ENCODE measurements around the gene MYO9A. TPM values are rescaled to one million over a fixed set of nuclear protein-coding genes. Genes with fewer than 3 reads are reported as not detected.

Gene MYO9A
- total RNA-seq, 8 experiments from 2014 or later = 22.3 to 42.1 (median 31.6) TPM

DNA sequence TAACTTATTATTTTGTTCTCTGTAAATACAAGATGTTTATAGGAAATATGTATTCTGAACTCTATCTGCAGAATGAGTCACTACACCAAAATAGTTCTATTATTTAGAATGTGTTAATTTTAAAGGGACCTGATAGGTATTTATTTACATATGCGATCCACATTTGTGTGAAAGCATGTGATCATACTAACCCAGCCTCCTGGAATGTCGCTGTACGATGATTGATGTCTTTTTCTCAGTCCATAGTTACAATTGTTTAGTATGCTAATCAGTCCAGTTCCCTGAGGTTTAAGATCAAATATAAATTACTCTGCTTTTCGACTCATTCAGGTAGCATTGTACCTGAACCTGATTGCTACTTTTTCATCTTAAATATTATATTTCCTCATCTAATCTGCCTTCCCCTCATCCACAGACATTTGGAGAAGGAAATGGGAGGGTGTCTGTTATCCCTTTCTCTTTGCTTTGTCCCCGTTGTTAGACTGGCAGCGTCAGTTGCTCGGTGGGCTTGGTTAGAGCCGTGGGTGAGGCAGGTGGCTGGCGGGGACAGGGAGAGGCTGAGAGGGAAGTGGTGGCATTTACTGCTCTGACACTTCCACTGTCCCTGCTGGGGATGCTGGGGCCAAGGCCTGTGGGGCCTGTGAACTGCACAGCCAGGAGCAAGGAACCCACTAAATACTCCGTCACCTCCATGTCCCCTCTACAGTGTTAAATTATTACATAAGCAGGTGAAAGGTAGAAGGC is 335.4 kb downstream of the MYO9A start:
- Histone ChIP-seq H3K4me1 (replicated peaks in 1 of 2) (peaks cover 4% of the 10 kb centered on the region in 2 donors), H3K4me3 (no peak overlapping the region), H3K27ac (no peak overlapping the region)
- 48 to 100% (median 74%) methylated on average over 1 to 7 of the region's 10 CpGs for WGBS, 10 experiments
- in situ Hi-C loops (cut with MboI; ENCODE audit: low pct_unique_long_range_greater_than_20kb in 2 of 9, low sequenced_read_pairs in 9 of 9, unreplicated experiment in 9 of 9) = no loop called here
- peak in 5 of 8 experiments; percentile 31 to 77 (median 61) for ATAC-seq (replicated peaks in 6 of 8)

DNA sequence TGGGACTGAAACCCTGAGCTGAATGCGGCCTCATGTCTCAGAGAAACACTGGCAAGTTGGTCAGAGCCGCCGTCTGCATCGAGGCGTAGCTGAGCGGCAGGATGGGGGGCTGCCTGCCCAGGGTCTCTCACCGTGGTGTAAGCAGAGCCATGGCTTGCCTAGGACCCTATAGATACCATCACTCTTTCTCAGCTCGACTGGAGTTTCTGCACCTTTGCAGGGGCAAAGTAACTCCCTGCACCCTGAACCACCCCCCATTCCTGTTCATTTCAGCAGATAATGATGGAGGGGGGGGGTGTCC is 336.0 kb downstream of the MYO9A start:
- WGBS, 10 experiments = 40 to 100% (median 81%) methylated on average over 1 to 7 of the region's 8 CpGs; no CpG with 5 or more reads in 4 of the 10 experiments
- in situ Hi-C loops (cut with MboI; ENCODE audit: low pct_unique_long_range_greater_than_20kb in 2 of 9, low sequenced_read_pairs in 9 of 9, unreplicated experiment in 9 of 9) = no loop called here
- Histone ChIP-seq H3K4me1 (replicated peaks in 1 of 2) (peaks cover 4% of the 10 kb centered on the region in 2 donors), H3K27ac (no peak overlapping the region), H3K4me3 (no peak overlapping the region)
- peak in 1 of 8 experiments; percentile 10 for ATAC-seq (replicated peaks in 6 of 8)

DNA sequence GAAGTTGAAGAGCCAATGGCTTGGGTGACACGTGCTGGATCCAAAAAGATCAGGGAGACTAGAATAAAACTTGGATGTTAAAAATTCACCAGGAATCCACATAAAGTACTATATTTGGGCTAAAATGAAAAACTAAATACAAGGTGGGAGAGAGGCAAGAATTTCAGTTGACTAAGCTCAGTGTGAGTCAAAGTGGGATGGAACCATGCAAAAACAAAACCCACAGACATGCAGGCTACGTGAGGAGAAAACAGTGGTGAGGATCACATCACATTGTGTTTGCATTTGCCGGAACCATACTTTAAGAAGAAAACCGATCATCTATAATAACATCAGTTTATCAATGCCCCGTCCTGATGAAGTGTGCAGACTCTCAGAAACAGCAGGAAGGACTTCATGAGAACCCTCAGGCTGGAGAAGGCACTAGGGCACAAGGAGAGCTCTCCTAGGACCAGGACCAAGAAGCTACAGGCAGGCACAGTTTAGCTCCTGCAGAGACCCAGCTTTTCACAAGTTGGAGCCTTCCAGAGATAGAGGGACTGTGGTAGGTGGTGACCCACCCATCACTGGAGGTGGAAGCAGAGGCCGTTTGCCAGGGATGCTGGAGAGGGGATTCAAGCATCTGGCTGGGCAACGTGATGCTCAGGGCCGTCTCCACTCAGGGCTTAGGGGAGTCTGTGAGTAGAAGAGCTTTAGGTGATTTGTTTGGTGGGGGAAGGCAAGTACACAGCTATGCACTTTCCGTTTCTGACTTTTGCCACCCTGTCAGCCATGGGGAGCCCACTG is 336.6 kb downstream of the MYO9A start:
- in situ Hi-C loops (cut with MboI; ENCODE audit: low pct_unique_long_range_greater_than_20kb in 2 of 9, low sequenced_read_pairs in 9 of 9, unreplicated experiment in 9 of 9) = no loop called here
- ATAC-seq (replicated peaks in 6 of 8) = no peak
- WGBS, 10 experiments = 18 to 100% (median 88%) methylated on average over 1 to 8 of the region's 9 CpGs; no CpG with 5 or more reads in 1 of the 10 experiments
- Histone ChIP-seq H3K27ac (no peak overlapping the region), H3K4me3 (no peak overlapping the region), H3K4me1 (replicated peaks in 1 of 2) (peaks cover 4% of the 10 kb centered on the region in 2 donors)

DNA sequence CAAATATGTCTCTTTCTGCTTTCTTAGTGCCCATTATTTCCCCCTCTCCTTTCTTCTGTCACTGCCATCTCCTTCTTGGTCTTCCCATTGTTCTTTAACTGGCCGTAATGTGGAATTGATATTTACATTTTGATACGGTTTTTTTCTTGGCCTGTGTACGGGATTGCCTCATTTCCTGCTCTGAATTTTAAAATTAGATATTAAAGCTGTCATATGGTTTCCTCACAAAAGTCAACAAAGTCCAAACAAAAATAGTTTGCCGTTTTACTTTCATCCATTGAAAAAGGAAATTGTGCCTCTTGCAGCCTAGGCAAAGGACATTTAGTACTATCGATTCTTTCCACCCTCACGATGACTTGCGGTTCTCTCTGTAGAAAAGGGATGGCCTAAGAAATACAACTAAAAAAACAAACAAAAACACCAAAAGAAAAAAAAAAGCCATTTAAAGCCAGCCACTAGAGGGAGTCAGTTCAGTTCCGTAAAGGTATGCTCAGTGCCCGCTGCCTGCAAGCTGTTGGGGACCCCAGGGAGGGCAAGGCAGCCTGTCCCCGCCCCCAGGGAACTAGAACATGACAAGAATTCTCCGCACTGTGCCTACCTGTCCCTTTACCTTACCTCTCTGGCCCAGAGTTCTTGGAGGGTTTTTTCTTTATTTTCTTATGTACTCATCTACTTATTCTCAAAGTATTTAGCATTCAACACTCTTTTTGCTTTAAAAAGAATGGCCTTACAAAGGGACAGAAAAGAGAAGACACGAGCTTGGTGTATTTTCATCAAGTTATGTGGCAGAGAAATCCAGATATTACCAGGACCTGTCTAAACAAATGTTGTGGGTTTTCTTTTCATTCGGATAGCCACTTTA is 337.6 kb downstream of the MYO9A start:
- no peak overlapping the region for H3K4me3 ChIP-seq
- peak in 5 of 8 experiments; percentile 18 to 87 (median 40) for ATAC-seq (replicated peaks in 6 of 8)
- H3K27ac ChIP-seq = no peak overlapping the region
- peaks cover 4% of the 10 kb centered on the region in 2 donors for H3K4me1 ChIP-seq (replicated peaks in 1 of 2)
- WGBS, 10 experiments = 10 to 60% (median 30%) methylated on average over 5 to 13 of the region's 13 CpGs
- in situ Hi-C loops (cut with MboI; ENCODE audit: low pct_unique_long_range_greater_than_20kb in 2 of 9, low sequenced_read_pairs in 9 of 9, unreplicated experiment in 9 of 9) = no loop called here

DNA sequence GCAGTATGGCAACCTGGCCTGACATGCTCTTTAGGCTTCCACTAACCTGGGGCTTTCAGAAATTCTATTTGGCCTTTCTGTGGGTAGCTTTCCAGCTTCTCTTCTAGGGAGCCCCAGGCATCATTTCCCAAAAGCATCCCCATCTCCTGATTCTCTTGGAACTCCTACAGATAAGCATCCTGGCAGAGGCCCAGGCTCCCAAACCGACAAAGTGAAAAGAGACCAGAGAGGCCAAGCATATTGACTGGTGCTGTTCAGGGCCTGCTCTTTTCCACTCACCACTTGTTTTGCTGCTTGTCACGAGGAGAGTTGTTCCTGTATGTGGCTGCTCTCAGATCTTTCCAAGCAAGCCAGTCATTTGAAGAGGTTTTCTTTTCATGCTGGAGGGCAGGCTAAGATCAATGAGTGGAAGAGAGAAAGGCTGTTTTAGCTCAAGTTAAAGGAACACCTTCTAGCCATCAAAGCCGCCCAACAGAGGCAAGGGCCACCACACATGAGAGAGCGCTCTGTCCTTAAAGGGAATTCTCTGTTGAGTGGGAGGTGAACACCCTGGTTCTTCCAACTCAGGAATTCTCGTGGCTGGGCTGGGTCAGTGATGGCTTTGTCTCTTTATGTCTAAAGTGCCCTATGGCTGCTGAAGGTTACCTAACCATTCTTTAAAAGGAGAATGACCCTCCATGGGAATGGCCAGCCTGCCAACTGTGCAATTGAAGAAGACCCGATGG is 338.7 kb downstream of the MYO9A start:
- ATAC-seq (replicated peaks in 6 of 8) = no peak
- 60 to 100% (median 80%) methylated on average over 1 to 5 of the region's 6 CpGs; no CpG with 5 or more reads in 3 of the 10 experiments for WGBS, 10 experiments
- Histone ChIP-seq H3K4me3 (no peak overlapping the region), H3K4me1 (replicated peaks in 1 of 2) (peaks cover 4% of the 10 kb centered on the region in 2 donors), H3K27ac (no peak overlapping the region)
- in situ Hi-C loops (cut with MboI; ENCODE audit: low pct_unique_long_range_greater_than_20kb in 2 of 9, low sequenced_read_pairs in 9 of 9, unreplicated experiment in 9 of 9) = no loop called here

DNA sequence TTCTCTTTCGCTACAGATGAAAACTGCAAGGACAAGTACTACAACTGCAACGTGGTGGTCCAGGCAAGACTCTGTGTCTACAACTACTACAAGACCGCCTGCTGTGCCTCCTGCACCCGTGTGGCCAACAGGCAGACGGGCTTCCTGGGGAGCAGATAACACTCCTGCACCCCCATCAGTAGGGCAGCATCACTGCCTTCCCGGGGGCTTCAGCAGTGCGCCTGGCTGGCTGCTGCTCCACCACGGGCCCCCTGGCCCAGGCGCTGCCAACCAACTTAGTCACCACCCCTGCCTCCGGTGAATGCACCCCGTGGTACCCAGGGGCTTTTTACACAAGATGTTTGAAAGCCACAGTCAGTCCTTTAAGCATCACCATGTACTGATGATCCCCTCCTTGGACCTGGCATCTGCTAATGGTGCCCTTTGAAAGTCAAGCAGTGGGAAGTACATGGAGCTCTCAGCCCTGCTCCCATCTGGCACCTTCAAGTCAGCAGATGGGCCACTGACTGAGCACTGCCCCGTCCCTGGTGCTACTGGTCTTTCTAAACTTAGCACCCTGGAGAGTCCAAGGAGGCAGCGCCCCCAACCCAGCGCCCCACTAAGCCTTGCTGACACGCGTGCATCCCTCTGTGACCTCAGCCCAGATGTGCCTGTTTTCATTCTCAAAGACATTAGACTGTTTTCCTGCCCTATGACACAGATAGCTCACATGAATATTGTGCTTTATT is 340.6 kb downstream of the MYO9A start:
- H3K4me3 ChIP-seq = no peak overlapping the region
- in situ Hi-C loops (cut with MboI; ENCODE audit: low pct_unique_long_range_greater_than_20kb in 2 of 9, low sequenced_read_pairs in 9 of 9, unreplicated experiment in 9 of 9) = no loop called here

DNA sequence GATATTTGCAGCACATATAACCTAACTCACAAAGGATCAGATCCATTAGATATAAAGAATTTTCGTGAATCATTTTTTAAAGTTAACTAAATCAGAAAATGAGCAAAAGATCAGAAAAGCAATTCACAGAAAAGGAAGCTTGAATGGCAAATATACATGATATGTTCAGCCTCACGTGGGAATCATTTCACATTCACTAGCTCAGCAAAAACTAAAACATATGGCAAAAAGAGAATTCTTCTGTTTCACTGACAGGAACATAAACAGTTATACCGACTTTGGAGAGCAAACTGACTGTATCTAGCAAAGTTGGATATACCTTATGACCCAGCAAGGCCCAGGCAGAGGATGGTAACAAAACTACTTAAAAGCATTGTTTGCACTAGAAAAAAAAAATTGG is 341.6 kb downstream of the MYO9A start:
- in situ Hi-C loops (cut with MboI; ENCODE audit: low pct_unique_long_range_greater_than_20kb in 2 of 9, low sequenced_read_pairs in 9 of 9, unreplicated experiment in 9 of 9) = no loop called here
- no peaks in the 10 kb centered on the region for H3K4me1 ChIP-seq (replicated peaks in 1 of 2)
- WGBS, 10 experiments = 13 to 97% (median 85%) methylated on average over 2 to 3 of the region's 3 CpGs
- no peak for ATAC-seq (replicated peaks in 6 of 8)
- H3K27ac ChIP-seq = no peak overlapping the region
- H3K4me3 ChIP-seq = no peak overlapping the region

More for the DNA sequence above, 340.6 kb downstream of the MYO9A start:
- 72 to 100% (median 80%) methylated on average over 1 to 7 of the region's 16 CpGs; no CpG with 5 or more reads in 3 of the 10 experiments for WGBS, 10 experiments
- ATAC-seq (replicated peaks in 6 of 8) = no peak
- Histone ChIP-seq H3K27ac (no peak overlapping the region), H3K4me1 (replicated peaks in 1 of 2) (peaks cover 0 to under 1% of the 10 kb centered on the region in 2 donors)

DNA sequence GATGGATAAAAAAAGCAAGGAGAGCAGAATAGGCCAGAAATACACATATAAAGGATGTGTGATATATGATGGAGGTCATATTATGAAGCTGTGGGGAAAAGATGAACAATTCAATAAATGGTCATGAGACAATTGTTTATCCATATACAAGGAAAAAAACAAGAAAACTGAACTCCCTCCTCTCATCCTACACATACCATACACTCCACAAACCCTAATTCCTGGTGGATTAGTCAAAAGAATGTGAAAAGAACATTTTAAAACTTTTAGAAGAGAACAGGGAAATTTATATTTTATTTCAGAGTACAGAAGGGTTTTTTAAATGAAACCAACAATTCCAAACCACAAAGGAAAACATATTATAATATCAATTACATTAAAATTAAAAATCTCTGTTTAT is 342.1 kb downstream of the MYO9A start:
- in situ Hi-C loops (cut with MboI; ENCODE audit: low pct_unique_long_range_greater_than_20kb in 2 of 9, low sequenced_read_pairs in 9 of 9, unreplicated experiment in 9 of 9) = no loop called here
- ATAC-seq (replicated peaks in 6 of 8) = no peak
- Histone ChIP-seq H3K4me3 (no peak overlapping the region), H3K4me1 (replicated peaks in 1 of 2) (no peaks in the 10 kb centered on the region), H3K27ac (no peak overlapping the region)

DNA sequence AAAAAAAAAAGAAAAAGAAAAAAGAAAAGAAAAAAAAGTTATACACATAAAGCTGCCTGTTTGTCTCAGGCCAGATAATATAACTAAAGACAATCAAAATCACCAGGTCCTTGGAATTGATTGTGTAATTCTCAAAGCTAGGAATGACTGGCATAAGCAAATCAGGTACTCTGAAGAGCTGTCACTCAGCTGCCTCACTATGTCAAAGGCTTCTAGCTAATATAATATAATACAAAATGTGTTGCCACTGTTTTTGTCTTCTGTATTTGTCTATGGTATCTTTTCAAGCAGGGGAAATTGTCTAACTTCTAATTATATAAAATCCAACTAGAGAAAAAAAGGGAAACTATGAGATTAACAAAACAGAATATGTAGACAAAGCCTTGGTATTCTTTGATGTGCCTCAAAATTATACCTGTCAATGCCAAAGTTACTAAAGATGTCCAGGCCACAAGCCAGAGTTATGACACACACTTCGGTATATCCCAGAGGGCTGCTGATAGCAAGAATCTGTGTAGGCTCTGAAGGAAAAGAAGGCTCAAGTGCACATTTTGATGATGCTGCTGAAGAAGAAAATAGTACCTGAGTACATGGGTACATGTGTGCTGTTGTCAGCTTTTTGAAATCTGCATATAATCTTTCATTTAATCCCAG is 344.6 kb downstream of the MYO9A start:
- Histone ChIP-seq H3K4me3 (no peak overlapping the region), H3K4me1 (replicated peaks in 1 of 2) (no peaks in the 10 kb centered on the region), H3K27ac (no peak overlapping the region)
- ATAC-seq (replicated peaks in 6 of 8) = no peak
- 33 to 100% (median 100%) methylated on average over 1 of the region's 1 CpG; no CpG with 5 or more reads in 3 of the 10 experiments for WGBS, 10 experiments
- in situ Hi-C loops (cut with MboI; ENCODE audit: low pct_unique_long_range_greater_than_20kb in 2 of 9, low sequenced_read_pairs in 9 of 9, unreplicated experiment in 9 of 9) = loop anchor here in 1 of 9 experiments (25.0 kb wide), 1 partner anchor 389 kb away; no protein-coding TSS in a partner anchor
